ENCODE data around the gene ANKRD11. TPM values are rescaled to one million over a fixed set of nuclear protein-coding genes. Genes with fewer than 3 reads are reported as not detected.

Gene ANKRD11
- total RNA-seq, 1 experiment from 2014 or later = 266 TPM

GRCh38 chr16:89343501-89344457 lies 146.6 kb downstream of the ANKRD11 start (continued):
- TF ChIP-seq CTCF (IDR thresholded peaks at IDR 0.05 in 2 of 3, conservative IDR thresholded peaks at IDR 0.05 in 1 of 3; ENCODE audit: borderline replicate concordance in 1 of 3, insufficient read depth in 1 of 3, low read depth in 2 of 3, low read length in 2 of 3) = peak in 2 of 3 experiments; percentile 22 to 40; a peak in 3 of 6 replicates
- peak; percentile 84 for TF ChIP-seq CBX3 (IDR thresholded peaks at IDR 0.05; ENCODE audit: low read depth)
- no peak for TF ChIP-seq ATF3 (IDR thresholded peaks at IDR 0.05)
- TF ChIP-seq MAX (IDR thresholded peaks at IDR 0.05) = peak; percentile 81

- BruUV-seq (replicated peaks) = no TSS peak
- H2AFZ ChIP-seq (ENCODE audit: low read depth, low read length, poor library complexity, severe bottlenecking) = no peak overlapping the region
- peaks cover 44 to 53% of the 10 kb centered on the region in 2 experiments for H3K4me1 ChIP-seq (ENCODE audit: control insufficient read depth in 1 of 2, insufficient read depth in 2 of 2, low read length in 2 of 2)
- H3K27me3 ChIP-seq (ENCODE audit: insufficient read depth, low read length) = no peaks in the 10 kb centered on the region
- H3K4me2 ChIP-seq (ENCODE audit: low read length) = no peak overlapping the region
- peaks cover 55% of the 10 kb centered on the region; the same call in 1 of the 2 replicates for H4K20me1 ChIP-seq (ENCODE audit: insufficient read depth)
- H3K27ac ChIP-seq (ENCODE audit: low read depth, low read length) = no peak overlapping the region; the same call in 1 of the 2 replicates
- no peaks in the 10 kb centered on the region for H3K9me2 ChIP-seq (ENCODE audit: insufficient read depth)
- intact Hi-C loops (cut with micrococcal nuclease) = no loop called here
- no peaks in the 10 kb centered on the region for H3K9me3 ChIP-seq (ENCODE audit: control insufficient read depth in 1 of 2, insufficient read depth in 1 of 2, low read depth in 1 of 2, low read length in 2 of 2)
- ATAC-seq (no peak), DNase-seq (ENCODE audit: low read depth, low spot score) (no peak)
- TF ChIP-seq CBX3 (IDR thresholded peaks at IDR 0.05; ENCODE audit: low read depth) = no peak
- peak; percentile 22; the same call in 1 of the 2 replicates for TF ChIP-seq POLR2AphosphoS5 (IDR thresholded peaks at IDR 0.05; ENCODE audit: low read depth, low read length)
- H3K4me3 ChIP-seq (replicated peaks in 1 of 2; ENCODE audit: low read depth in 1 of 2, low read length in 2 of 2) = no peak overlapping the region
- H3K36me3 ChIP-seq (ENCODE audit: control insufficient read depth in 1 of 2, insufficient read depth in 2 of 2, low read length in 2 of 2) = no peaks in the 10 kb centered on the region
- no peak overlapping the region for H3K9ac ChIP-seq (ENCODE audit: low read length)
- RAD21 ChIA-PET (ENCODE audit: low non-redundant PET in 1 of 2, low total read pairs in 2 of 2, uncharacterized antibody in 2 of 2, unreplicated experiment in 2 of 2) = no interaction called here
- CTCF ChIA-PET = no interaction called here
- POLR2A ChIA-PET = no interaction called here
- peaks cover 100% of the 10 kb centered on the region for H3K79me2 ChIP-seq (ENCODE audit: insufficient read depth, low read length)
Measured at GRCh38 chr16:89341697-89342694, 148.4 kb downstream of the ANKRD11 start.

All from HCT116 (cell line).